Brain microvascular endothelial cell (primary cell): ENCODE measurements around the gene GC.
A peak's percentile ranks its signal among the peaks of the same experiment; 100 is the strongest.
"Not testable (repeated sequence)": the region's sequence is repeated elsewhere in the genome, so short reads cannot be mapped to it uniquely, and the experiment has no call there.

Experiments used
- DNase-seq: peaks from one replicate; pipeline ENCODE4 v3.0.0-alpha.2; 2020
- H3K27ac ChIP-seq: fragments of 250-450 bp; sonication (Bioruptor Pico); 2 replicates; pipeline ENCODE4 v1.5.1; 2020; ENCODE audit warnings: mild to moderate bottlenecking, moderate library complexity
- H3K27me3 ChIP-seq: fragments of 250-450 bp; sonication (Bioruptor Pico); replicated peaks from 2 replicates; pipeline ENCODE4 v1.5.1; 2020; ENCODE audit warnings: mild to moderate bottlenecking
- H3K36me3 ChIP-seq: fragments of 250-450 bp; sonication (Bioruptor Pico); replicated peaks from 2 replicates; pipeline ENCODE4 v1.5.1; 2020; ENCODE audit warnings: mild to moderate bottlenecking
- H3K4me3 ChIP-seq: 2 replicates; pipeline ENCODE4 v1.5.1; 2011; ENCODE audit warnings: low read depth, mild to moderate bottlenecking, control low read depth, low read length, moderate library complexity
- in situ Hi-C: cut with HindIII; loops from 2 replicates; pipeline ENCODE4 v1.10.0; 2017; ENCODE audit warnings: low sequenced_read_pairs, low pct_ligation_motif_present
- TF ChIP-seq, protein P1 (sequence below): IDR thresholded peaks from 2 replicates; pipeline ENCODE4 v1.5.1; 2011; ENCODE audit warnings: low read depth, mild to moderate bottlenecking, moderate library complexity, low read length, control low read depth, inconsistent platforms; ENCODE audit errors: missing control alignments

The GC gene

DNA sequence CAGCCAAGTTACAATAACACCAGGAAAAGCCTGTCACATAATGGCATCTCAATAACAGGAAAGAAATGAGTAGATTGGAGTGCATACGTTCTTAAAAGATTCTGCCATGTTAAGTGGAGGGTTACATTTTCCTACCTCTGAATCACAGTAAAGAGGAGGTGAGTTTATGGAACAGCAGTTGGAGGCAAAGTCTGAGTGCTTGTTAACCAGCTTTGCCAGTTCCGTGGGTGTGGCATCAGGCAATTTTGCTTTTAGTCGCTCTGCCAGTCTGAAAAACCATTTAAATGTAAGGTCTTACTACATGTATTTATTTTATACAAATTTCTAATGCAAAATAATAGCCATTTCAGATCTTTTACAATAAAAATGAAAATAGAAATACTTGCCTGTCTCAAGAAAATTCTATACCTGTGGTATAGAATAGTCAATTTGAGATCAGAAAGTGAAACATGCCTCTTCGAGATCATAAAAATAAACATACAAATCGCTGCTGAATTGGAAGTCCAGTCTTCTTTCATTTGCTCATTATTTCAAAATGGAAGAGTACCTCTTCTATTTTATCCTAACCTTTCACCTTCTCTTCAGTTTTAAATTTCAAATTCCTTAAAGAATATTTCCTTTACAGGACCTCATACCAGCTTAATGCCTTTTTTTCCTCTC lies 31.4 kb downstream of the GC start:
- no peaks in the 10 kb centered on the region for H3K27me3 ChIP-seq
- TF ChIP-seq, protein P1, sequence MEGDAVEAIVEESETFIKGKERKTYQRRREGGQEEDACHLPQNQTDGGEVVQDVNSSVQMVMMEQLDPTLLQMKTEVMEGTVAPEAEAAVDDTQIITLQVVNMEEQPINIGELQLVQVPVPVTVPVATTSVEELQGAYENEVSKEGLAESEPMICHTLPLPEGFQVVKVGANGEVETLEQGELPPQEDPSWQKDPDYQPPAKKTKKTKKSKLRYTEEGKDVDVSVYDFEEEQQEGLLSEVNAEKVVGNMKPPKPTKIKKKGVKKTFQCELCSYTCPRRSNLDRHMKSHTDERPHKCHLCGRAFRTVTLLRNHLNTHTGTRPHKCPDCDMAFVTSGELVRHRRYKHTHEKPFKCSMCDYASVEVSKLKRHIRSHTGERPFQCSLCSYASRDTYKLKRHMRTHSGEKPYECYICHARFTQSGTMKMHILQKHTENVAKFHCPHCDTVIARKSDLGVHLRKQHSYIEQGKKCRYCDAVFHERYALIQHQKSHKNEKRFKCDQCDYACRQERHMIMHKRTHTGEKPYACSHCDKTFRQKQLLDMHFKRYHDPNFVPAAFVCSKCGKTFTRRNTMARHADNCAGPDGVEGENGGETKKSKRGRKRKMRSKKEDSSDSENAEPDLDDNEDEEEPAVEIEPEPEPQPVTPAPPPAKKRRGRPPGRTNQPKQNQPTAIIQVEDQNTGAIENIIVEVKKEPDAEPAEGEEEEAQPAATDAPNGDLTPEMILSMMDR, result no peak
- no peak overlapping the region for H3K27ac ChIP-seq
- no peaks in the 10 kb centered on the region for H3K36me3 ChIP-seq
- in situ Hi-C loops, result no loop called here
- no peak for DNase-seq
- no peak overlapping the region for H3K4me3 ChIP-seq

DNA sequence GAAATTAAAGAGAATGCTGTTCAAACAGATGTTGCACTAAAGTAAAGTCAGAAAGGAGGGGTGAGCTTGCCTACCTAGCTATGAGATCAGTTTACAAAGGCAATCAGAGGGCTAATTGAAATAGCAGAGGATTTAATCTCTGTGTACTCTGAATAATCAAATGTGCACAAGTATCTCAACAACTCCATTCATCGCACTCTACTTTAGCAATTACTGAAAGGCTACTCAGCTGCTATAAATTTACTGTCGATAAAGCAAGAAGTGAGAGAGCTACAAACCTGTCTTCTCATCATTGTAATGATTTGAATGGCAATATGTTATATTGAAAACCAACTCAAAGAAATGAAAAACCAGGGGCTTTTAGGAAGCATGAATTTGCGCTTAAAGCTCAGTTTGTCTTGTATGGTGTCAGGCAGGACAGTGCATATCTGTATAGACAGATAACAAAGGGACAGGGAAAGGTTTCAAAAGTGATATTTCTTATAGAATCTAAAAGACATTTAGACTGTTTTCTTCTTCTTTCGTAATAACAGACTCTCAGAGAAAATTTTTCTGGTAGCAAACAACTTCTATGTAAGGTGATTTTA lies 34.8 kb downstream of the GC start:
- Histone ChIP-seq H3K27me3 (no peaks in the 10 kb centered on the region), H3K36me3 (no peaks in the 10 kb centered on the region), H3K27ac (no peak overlapping the region), H3K4me3 (no peak overlapping the region)
- TF ChIP-seq, protein P1, result no peak
- in situ Hi-C loops, result no loop called here
- no peak for DNase-seq

DNA sequence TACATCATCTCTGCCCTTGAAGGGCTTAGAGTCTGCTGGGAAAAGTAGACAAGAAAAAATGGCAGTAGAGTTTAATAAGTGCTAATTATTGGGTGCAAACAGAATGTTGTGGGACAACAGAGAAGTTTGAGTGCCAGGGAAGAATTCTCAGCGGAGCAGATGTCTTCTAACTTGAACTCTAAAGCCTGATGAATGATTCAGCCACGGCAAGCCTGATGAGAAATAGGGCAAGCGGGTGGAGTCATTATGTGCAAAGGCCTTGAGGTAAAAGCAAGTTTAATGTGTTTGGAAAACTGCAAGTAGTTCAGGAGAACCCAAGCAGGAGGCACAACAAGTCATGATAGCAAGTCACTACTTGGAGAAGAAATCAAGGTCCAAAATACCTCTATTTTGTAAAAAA lies 37.5 kb downstream of the GC start:
- DNase-seq, result no peak
- H3K4me3 ChIP-seq, result no peak overlapping the region
- no peaks in the 10 kb centered on the region for H3K36me3 ChIP-seq
- TF ChIP-seq, protein P1, result no peak
- H3K27ac ChIP-seq, result no peak overlapping the region
- in situ Hi-C loops, result no loop called here
- H3K27me3 ChIP-seq, result no peaks in the 10 kb centered on the region

DNA sequence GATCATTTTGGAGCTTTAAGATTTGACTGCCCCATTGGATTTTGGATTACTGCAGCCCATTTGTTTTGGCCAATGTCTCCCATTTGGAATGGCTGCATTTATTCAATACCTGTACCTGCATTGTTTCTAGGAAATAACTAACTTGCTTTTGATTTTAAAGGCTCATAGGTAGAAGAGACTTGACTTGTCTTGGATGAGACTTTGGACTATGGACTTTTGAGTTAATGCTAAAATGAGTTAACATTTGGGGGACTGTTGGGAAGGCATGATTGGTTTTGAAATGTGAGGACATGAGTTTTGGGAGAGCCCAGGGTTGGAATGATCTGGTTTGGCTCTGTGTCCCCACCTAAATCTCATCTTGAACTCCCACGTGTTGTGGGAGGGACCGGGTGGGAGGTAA lies 45.1 kb downstream of the GC start:
- H3K27ac ChIP-seq, H3K27me3 ChIP-seq, H3K36me3 ChIP-seq, H3K4me3 ChIP-seq, DNase-seq, in situ Hi-C loops: not testable (repeated sequence)

DNA sequence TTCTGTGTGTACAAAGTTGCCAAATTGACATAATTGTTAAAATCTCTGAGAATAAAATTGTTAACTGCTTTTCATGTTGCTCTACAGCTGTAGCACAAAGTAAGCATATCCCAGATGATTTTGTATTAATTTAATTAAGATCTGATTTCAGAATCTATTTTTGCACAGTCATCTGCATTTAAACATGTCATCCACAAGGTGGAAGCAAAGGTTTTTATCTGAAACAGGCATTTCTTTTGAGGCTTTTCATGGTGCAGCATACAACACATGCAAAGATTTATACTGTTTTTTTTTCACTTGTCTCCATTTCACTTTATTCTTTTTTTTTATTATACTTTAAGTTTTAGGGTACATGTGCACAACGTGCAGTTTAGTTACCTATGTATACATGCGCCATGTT lies 51.2 kb downstream of the GC start:
- in situ Hi-C loops, result no loop called here

DNA sequence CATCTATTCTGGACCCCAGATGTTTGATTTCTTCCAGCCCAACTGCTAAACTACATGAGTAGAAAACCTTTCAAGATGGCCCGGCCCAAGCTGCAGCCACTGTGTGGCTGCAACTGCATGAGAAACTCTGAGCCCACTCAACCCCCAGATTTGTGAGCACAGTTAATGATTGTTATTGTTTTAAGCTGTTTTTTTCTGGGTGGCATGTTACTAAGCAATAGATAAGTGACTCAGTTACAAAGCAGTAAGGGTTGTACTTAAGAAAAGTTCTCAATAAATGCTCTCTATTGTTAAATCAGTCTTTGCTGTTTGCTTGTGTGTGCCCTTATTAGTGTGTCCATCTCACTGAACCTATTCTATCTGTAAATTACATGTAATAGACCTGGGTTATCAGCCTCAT lies 51.8 kb downstream of the GC start:
- Histone ChIP-seq H3K4me3 (no peak overlapping the region), H3K27ac (no peak overlapping the region), H3K27me3 (no peaks in the 10 kb centered on the region), H3K36me3 (no peaks in the 10 kb centered on the region)
- in situ Hi-C loops, result no loop called here
- TF ChIP-seq, protein P1, result no peak
- DNase-seq, result peak; percentile 4

More for the DNA sequence above, 51.2 kb downstream of the GC start:
- TF ChIP-seq, protein P1, result peak; percentile 40
- peak; percentile 1 for DNase-seq
- Histone ChIP-seq H3K4me3 (no peak overlapping the region), H3K36me3 (no peaks in the 10 kb centered on the region), H3K27ac (no peak overlapping the region), H3K27me3 (no peaks in the 10 kb centered on the region)
